ACHN (cell line): ENCODE data around the gene MYO7B.

ENCODE experiments used
- DNase-seq: peaks from one replicate; pipeline ENCODE4 v3.0.0-alpha.2; 2015
- in situ Hi-C: cut with HindIII; loops from 2 replicates; pipeline ENCODE4 v1.10.0; 2017; ENCODE audit warnings: low sequenced_read_pairs, low pct_ligation_motif_present, low pct_unique_long_range_greater_than_20kb

Gene MYO7B

GRCh38 chr2:127649100-127649611 lies 113.7 kb downstream of the MYO7B start:
- DNase-seq: no peak
- in situ Hi-C loops: no loop called here

GRCh38 chr2:127649684-127650040 lies 114.2 kb downstream of the MYO7B start:
- DNase-seq: peak; percentile 88
- in situ Hi-C loops: no loop called here

GRCh38 chr2:127650041-127650784 lies 114.7 kb downstream of the MYO7B start:
- DNase-seq: no peak
- in situ Hi-C loops: no loop called here

- DNase-seq: no peak
- in situ Hi-C loops: no loop called here
These were observed 115.4 kb downstream of the MYO7B start for GRCh38 chr2:127650785-127651380.

- in situ Hi-C loops: no loop called here
These were observed 115.9 kb downstream of the MYO7B start for GRCh38 chr2:127651381-127651809.

GRCh38 chr2:127651971-127652550 lies 116.6 kb downstream of the MYO7B start:
- no peak for DNase-seq
- in situ Hi-C loops: no loop called here

More at GRCh38 chr2:127651381-127651809, 115.9 kb downstream of the MYO7B start:
- no peak for DNase-seq

- no peak for DNase-seq
- in situ Hi-C loops: no loop called here
These were observed 117.4 kb downstream of the MYO7B start for GRCh38 chr2:127652786-127653357.

- in situ Hi-C loops: no loop called here
- DNase-seq: no peak
These were observed 118.1 kb downstream of the MYO7B start for GRCh38 chr2:127653421-127654083.

GRCh38 chr2:127654084-127654837 lies 118.8 kb downstream of the MYO7B start:
- in situ Hi-C loops: no loop called here
- no peak for DNase-seq

- DNase-seq: no peak
- in situ Hi-C loops: no loop called here
These were observed 119.3 kb downstream of the MYO7B start for GRCh38 chr2:127654838-127655175.

GRCh38 chr2:127655209-127656073 lies 120.0 kb downstream of the MYO7B start:
- in situ Hi-C loops: no loop called here
- DNase-seq: no peak

GRCh38 chr2:127656569-127657231 lies 121.2 kb downstream of the MYO7B start:
- no peak for DNase-seq
- in situ Hi-C loops: no loop called here

- DNase-seq: no peak
- in situ Hi-C loops: no loop called here
These were observed 121.7 kb downstream of the MYO7B start for GRCh38 chr2:127657232-127657595.

GRCh38 chr2:127658146-127658545 lies 122.7 kb downstream of the MYO7B start:
- DNase-seq: no peak
- in situ Hi-C loops: no loop called here

GRCh38 chr2:127658641-127659407 lies 123.3 kb downstream of the MYO7B start:
- in situ Hi-C loops: no loop called here

More at GRCh38 chr2:127658641-127659407, 123.3 kb downstream of the MYO7B start:
- no peak for DNase-seq
